Heart right ventricle (tissue), 16 donors: ENCODE data around the gene BIRC7. TPM values are rescaled to one million over a fixed set of nuclear protein-coding genes. Genes with fewer than 3 reads are reported as not detected.

Source experiments
- ATAC-seq, 8 donors: fragments of 200-7000 bp; cut with Tn5 transposase; one replicate each; pipeline ENCODE4 v1.9.1; 2020; ENCODE audit warnings: mild to moderate bottlenecking in 8 of 8, moderate library complexity in 8 of 8, moderate number of reproducible peaks in 1 of 8
- DNase-seq, 2 donors: peaks; one replicate each; pipeline ENCODE4 v3.0.0-alpha.2; 2020
- H3K27ac ChIP-seq, 10 donors: fragments of 200-600 bp; sonication (generic) in 2 of 10; one replicate each; pipeline versions ENCODE4 v1.5.0 to v1.8.0; 2020 to 2022; ENCODE audit warnings: mild to moderate bottlenecking in 3 of 10
- H3K27me3 ChIP-seq, 7 donors: fragments of 200-600 bp; one replicate each; pipeline ENCODE4 v1.8.0; 2021 to 2022; ENCODE audit warnings: mild to moderate bottlenecking in 2 of 7
- H3K36me3 ChIP-seq, 9 donors: fragments of 200-600 bp; sonication (generic) in 1 of 9; one replicate each; pipeline versions ENCODE4 v1.5.0 to v1.8.0; 2020 to 2022; ENCODE audit warnings: mild to moderate bottlenecking in 2 of 9
- H3K4me1 ChIP-seq, 9 donors: fragments of 200-600 bp; sonication (generic) in 1 of 9; one replicate each; pipeline versions ENCODE4 v1.5.0 to v1.8.0; 2020 to 2022; ENCODE audit warnings: mild to moderate bottlenecking in 4 of 9
- H3K4me3 ChIP-seq, 10 donors: fragments of 200-600 bp; sonication (generic) in 2 of 10; one replicate each; pipeline versions ENCODE4 v1.5.0 to v1.8.0; 2020 to 2022; ENCODE audit warnings: mild to moderate bottlenecking in 7 of 10, moderate library complexity in 2 of 10
- H3K9me3 ChIP-seq, 11 donors: fragments of 200-600 bp in 10 of 11; sonication (generic) in 2 of 11; one replicate each; pipeline versions ENCODE4 v1.5.0 to v1.8.0; 2013 to 2022; ENCODE audit warnings: mild to moderate bottlenecking in 2 of 11, control low read depth in 1 of 11, moderate library complexity in 1 of 11
- WGBS, 2 donors: extraction: QIAGEN DNeasy Blood & Tissue Kit; methylation state at CpG; one replicate each; pipeline ENCODE4 v1.1.7; 2013; ENCODE audit warnings: inconsistent platforms in 1 of 2; 5-methylcytosine and 5-hydroxymethylcytosine counted together
- intact Hi-C, 10 donors: fragments of 100-400 bp; cut with DNase I; formaldehyde crosslinking; loops; one replicate each; pipeline versions ENCODE4 v1.11.1 to v1.14.2; 2022
- polyA plus RNA-seq, 2 donors: library from polyadenylated mRNA; stranded (reverse); fragments of 200-250 nt; gene quantifications; one replicate each; pipeline ENCODE4 v1.2.3, GENCODE V29; 2013
- total RNA-seq, 10 donors: library from RNA; stranded (reverse); fragmentation: NEBNext Ultra II Directional in 3 of 10; extraction: Animal tissue kit (Norgen Biotek cat#: 25700) in 3 of 10; gene quantifications; one replicate each; pipeline versions ENCODE4 v1.2.1 to v1.2.4, GENCODE V29; 2021 to 2023
- TF ChIP-seq, protein P1 (sequence below), 9 donors: fragments of 200-600 bp; sonication (generic) in 2 of 9; IDR thresholded peaks; one replicate each; pipeline versions ENCODE4 v1.5.0 to v1.8.0; 2021 to 2022; ENCODE audit warnings: antibody characterized with exemption in 9 of 9, mild to moderate bottlenecking in 5 of 9, moderate library complexity in 1 of 9
- donor health status: Arrhythmogenic right ventricular cardiomyopathy.
- donor health status: ischemic (EF 13 %, LVEDD 7.1; RV severe dilation, severe dysfunction).
- donor health status: healthy with polysubstance abuse.
- donor health status: DM: no; HTN: yes; CAD: no.
- donor health status: DM: no; HTN: no; CAD: no.
- donor health status: ischemic (EF 25% LVEDD 6.9; RV normal size, moderate dysfunction).
- donor health status: ischemic (EF 25% LVEDD 5.7; RV mildly dilated, moderate dysfunction).
- donor health status: healthy.
- donor health status: DM: yes; HTN: yes; CAD: no.
- donor health status: Ischemic cardiomyopathy.
- donor health status: ischemic (EF 35%, LVEDD 5.7; RV mildly dilated, moderate dysfunction).
- donor health status: nonischemic (EF 11% LVEDD 7.7; RV severe dilation, severe dysfunction).
- donor health status: DM: yes; HTN: yes; CAD: no.
- donor health status: PGD.
- donor health status: ischemic (EF 29% LVEDD 5.4; RV normal size, mild dysfunction).
- donor health status: nonischemic (EF 23%, LVEDD 6.1; RV moderate dilation, normal function).

BIRC7 gene
- total and polyA plus RNA-seq, 12 donors, result 0.21 to 2.1 (median 0.37) TPM; not detected in 7

DNA sequence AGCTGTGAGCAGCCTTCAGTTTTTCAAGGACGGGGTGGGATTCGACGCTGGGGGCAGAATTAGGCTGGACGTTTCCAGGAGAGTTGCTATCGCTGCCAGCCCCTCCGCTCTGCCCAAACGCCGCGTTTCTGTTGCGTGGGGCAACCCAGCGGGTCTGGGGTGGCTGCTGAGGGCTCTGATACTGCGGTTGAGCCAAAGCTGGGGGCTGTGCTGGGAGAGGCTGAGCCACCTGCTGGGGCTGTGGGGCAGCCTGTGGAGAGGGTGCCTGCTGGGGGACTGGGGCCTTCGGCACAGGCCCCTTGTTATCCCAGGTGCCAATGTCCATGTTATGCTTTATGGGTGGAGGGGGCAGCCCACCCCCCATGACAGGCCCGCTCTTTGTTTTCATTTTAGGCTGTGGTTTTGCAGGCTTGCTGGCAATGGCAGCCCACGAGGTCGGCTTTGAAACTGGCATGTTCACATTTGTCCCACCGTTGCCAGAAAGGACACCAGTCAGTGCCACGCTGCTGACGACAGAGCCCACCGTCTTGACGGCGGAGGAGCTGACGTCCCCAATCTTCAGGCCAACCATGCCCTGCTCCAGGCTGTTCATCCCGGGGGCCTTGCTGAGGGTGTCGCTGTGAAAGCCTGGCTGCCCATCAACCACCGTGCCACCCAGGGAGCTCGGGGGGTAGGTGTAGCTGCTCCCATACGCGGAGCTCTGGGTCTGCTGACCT, 32.7 kb upstream of the BIRC7 start:
- no peak overlapping the region for H3K4me3 ChIP-seq
- peaks cover 0 to 30% (median 17%) of the 10 kb centered on the region in 9 donors for H3K4me1 ChIP-seq
- peaks cover 3 to 97% (median 45%) of the 10 kb centered on the region in 9 donors for H3K36me3 ChIP-seq
- no peak for DNase-seq
- intact Hi-C loops, result no loop called here
- H3K27me3 ChIP-seq, result no peaks in the 10 kb centered on the region
- no peak for ATAC-seq
- TF ChIP-seq, protein P1, sequence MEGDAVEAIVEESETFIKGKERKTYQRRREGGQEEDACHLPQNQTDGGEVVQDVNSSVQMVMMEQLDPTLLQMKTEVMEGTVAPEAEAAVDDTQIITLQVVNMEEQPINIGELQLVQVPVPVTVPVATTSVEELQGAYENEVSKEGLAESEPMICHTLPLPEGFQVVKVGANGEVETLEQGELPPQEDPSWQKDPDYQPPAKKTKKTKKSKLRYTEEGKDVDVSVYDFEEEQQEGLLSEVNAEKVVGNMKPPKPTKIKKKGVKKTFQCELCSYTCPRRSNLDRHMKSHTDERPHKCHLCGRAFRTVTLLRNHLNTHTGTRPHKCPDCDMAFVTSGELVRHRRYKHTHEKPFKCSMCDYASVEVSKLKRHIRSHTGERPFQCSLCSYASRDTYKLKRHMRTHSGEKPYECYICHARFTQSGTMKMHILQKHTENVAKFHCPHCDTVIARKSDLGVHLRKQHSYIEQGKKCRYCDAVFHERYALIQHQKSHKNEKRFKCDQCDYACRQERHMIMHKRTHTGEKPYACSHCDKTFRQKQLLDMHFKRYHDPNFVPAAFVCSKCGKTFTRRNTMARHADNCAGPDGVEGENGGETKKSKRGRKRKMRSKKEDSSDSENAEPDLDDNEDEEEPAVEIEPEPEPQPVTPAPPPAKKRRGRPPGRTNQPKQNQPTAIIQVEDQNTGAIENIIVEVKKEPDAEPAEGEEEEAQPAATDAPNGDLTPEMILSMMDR (IDR thresholded peaks at IDR 0.05), result no peak
- 93% methylated on average over 29 of the region's 29 CpGs for WGBS, 2 donors
- no peaks in the 10 kb centered on the region for H3K9me3 ChIP-seq
- H3K27ac ChIP-seq, result no peak overlapping the region

DNA sequence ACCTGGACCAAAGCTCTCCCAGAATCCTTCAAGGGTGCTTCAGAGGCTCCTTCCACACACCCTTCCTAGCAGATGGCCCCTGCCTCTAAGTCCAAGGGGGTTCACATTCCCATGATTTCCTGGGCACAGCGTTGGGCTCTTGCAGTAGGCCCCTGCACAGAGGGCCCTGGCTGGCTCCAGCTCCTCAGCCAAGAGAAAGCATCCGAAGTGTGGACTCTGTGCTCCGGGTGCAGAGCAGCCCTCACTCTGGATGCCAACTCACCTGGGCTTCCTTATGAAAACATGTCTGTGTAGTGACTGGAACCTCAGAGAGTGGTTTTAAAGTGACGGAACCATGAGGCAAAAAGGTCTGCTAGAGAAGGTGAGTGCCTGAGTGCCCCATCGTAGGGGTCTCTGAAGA, 31.3 kb upstream of the BIRC7 start:
- no peak overlapping the region for H3K4me3 ChIP-seq
- no peak overlapping the region for H3K27ac ChIP-seq
- H3K9me3 ChIP-seq, result no peaks in the 10 kb centered on the region
- ATAC-seq (no peak), DNase-seq (no peak)
- intact Hi-C loops, result no loop called here
- H3K36me3 ChIP-seq, result peaks cover 3 to 100% (median 45%) of the 10 kb centered on the region in 9 donors
- no peaks in the 10 kb centered on the region for H3K27me3 ChIP-seq
- 90 to 91% methylated on average over 5 of the region's 5 CpGs for WGBS, 2 donors
- TF ChIP-seq, protein P1 (IDR thresholded peaks at IDR 0.05), result no peak
- peaks cover 0 to 29% (median 7%) of the 10 kb centered on the region in 9 donors for H3K4me1 ChIP-seq

DNA sequence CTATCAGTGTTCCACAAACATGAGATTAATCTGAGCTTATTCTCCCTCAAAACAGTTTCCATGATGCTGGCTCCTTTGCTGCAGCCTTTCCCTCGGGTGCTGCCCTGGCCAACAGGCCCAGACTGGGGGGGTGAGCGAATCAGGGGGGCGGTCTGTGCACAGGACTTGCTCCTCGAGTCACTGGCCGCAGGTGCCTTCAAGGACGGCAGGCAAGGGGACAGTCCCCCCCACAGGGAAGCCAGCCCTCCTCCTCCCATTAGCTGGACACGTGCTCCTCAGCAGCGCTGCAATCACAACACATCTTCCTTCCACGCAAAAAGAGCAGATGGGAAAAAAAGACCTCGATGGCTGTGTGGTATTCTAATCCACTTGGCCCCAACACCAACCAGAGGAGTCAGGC, 29.8 kb upstream of the BIRC7 start:
- TF ChIP-seq, protein P1 (IDR thresholded peaks at IDR 0.05), result no peak
- ATAC-seq (no peak), DNase-seq (no peak)
- Histone ChIP-seq H3K27me3 (no peaks in the 10 kb centered on the region), H3K27ac (no peak overlapping the region), H3K4me3 (no peak overlapping the region), H3K36me3 (peaks cover 3 to 100% (median 48%) of the 10 kb centered on the region in 9 donors), H3K9me3 (no peaks in the 10 kb centered on the region), H3K4me1 (peaks cover 0 to 35% (median 7%) of the 10 kb centered on the region in 9 donors)
- intact Hi-C loops, result no loop called here
- WGBS, 2 donors, result 78 to 79% methylated on average over 10 of the region's 10 CpGs

DNA sequence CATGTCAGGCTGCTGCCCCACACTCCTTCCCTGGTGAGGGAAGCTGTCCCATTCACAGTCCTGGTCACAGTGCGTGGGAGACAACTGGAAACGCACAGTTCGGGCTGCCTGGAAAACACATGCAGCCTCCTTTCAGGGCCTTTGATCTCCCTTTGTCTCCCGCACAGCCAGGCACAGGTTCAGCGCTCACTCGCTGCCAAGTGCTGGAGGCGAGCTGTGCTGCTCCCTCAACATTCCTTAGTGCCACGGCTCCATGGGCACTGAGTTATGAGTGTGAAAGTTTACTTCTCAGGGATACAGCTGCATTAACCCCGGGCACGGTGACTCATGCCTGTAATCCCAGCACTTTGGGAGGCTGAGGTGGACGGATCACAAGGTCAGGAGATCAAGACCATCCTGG, 28.8 kb upstream of the BIRC7 start:
- DNase-seq, result no peak
- Histone ChIP-seq H3K4me3 (no peak overlapping the region), H3K9me3 (no peaks in the 10 kb centered on the region), H3K27me3 (no peaks in the 10 kb centered on the region), H3K4me1 (peaks cover 0 to 40% (median 14%) of the 10 kb centered on the region in 9 donors), H3K27ac (no peak overlapping the region), H3K36me3 (peaks cover 3 to 100% (median 52%) of the 10 kb centered on the region in 9 donors)
- intact Hi-C loops, result no loop called here
- TF ChIP-seq, protein P1 (IDR thresholded peaks at IDR 0.05), result no peak
- peak in 2 of 8 donors; percentile 33 to 55 for ATAC-seq
- 75 to 88% methylated on average over 11 of the region's 11 CpGs for WGBS, 2 donors
